Endothelial cell of umbilical vein (primary cell): ENCODE measurements around the gene EFHD2. TPM values are rescaled to one million over a fixed set of nuclear protein-coding genes. Genes with fewer than 3 reads are reported as not detected.

ENCODE experiments used
- BruUV-seq: library from RNA; stranded (reverse); fragments of 400-500 nt; replicated peaks from 2 replicates; lab custom pipeline; 2021; lab: Mats Ljungman, UMichigan
- CTCF ChIA-PET: fragments of 300-600, 350-600 bp; sonication (Branson Sonifier 250); formaldehyde crosslinking; loops from one replicate; lab custom pipeline; 2021; ENCODE audit warnings: antibody characterized with exemption, inconsistent platforms; lab: Charles Lee
- POLR2A ChIA-PET: fragments of 300-600, 350-600 bp; sonication (Branson Sonifier 250); formaldehyde crosslinking; loops from one replicate; lab custom pipeline; 2021; ENCODE audit warnings: antibody characterized with exemption, inconsistent platforms; lab: Charles Lee
- DNase-seq: peaks from one replicate; pipeline ENCODE4 v3.0.0-alpha.2; 2011; ENCODE audit warnings: low read depth, low spot score
- FAIRE-seq: peaks from 2 replicates; lab custom pipeline; 2011; peaks lifted over from hg19 to GRCh38; lab: Jason Lieb, UNC
- H2AFZ ChIP-seq: 2 replicates; pipeline ENCODE4 v1.6.0; 2012; ENCODE audit warnings: low read depth, low read length, control low read depth, inconsistent platforms
- H3K27ac ChIP-seq: 2 replicates; pipeline ENCODE4 v1.5.1; 2011; ENCODE audit warnings: low read depth, mild to moderate bottlenecking, control low read depth, low read length, moderate library complexity; ENCODE audit not compliant: insufficient read depth
- H3K27me3 ChIP-seq, 2 experiments: 2 replicates each; pipeline versions ENCODE4 v1.6.0 to v1.6.1; 2011; ENCODE audit warnings: low read length in 2 of 2, mixed read lengths in 1 of 2; ENCODE audit not compliant: control insufficient read depth in 2 of 2, insufficient read depth in 2 of 2
- H3K36me3 ChIP-seq, 2 experiments: 2 replicates in 1 of 2; 3 replicates in 1 of 2; pipeline ENCODE4 v1.5.1; 2011; ENCODE audit warnings: low read length in 2 of 2, mild to moderate bottlenecking in 1 of 2, moderate library complexity in 1 of 2; ENCODE audit not compliant: control insufficient read depth in 2 of 2, insufficient read depth in 2 of 2; ENCODE audit errors: extremely low read depth in 1 of 2
- H3K4me1 ChIP-seq: 3 replicates; pipeline ENCODE4 v1.5.1; 2011; ENCODE audit warnings: mild to moderate bottlenecking, low read length; ENCODE audit not compliant: control insufficient read depth, insufficient read depth; ENCODE audit errors: extremely low read depth
- H3K4me2 ChIP-seq: 2 replicates; pipeline ENCODE4 v1.6.1; 2011; ENCODE audit warnings: low read length, control low read depth, mixed read lengths; ENCODE audit not compliant: insufficient read depth
- H3K4me3 ChIP-seq, 3 experiments: fragments of 200-600 bp in 1 of 3; sonication (generic), shearing (Covaris generic) in 1 of 3; replicated peaks in 1 of 3; 2 replicates each; pipeline ENCODE4 v1.5.1; 2011 to 2016; ENCODE audit warnings: control low read depth in 3 of 3, low read length in 3 of 3, mild to moderate bottlenecking in 2 of 3, inconsistent platforms in 1 of 3, low read depth in 1 of 3, moderate library complexity in 1 of 3; ENCODE audit not compliant: insufficient read depth in 1 of 3
- H3K79me2 ChIP-seq: 2 replicates; pipeline ENCODE4 v1.6.0; 2012; ENCODE audit warnings: low read length, inconsistent platforms; ENCODE audit not compliant: control insufficient read depth, insufficient read depth
- H3K9ac ChIP-seq: replicated peaks from 2 replicates; pipeline ENCODE3; 2011; ENCODE audit warnings: low read length, control low read depth; ENCODE audit not compliant: insufficient read depth; ENCODE audit errors: extremely low read depth
- H3K9me1 ChIP-seq: replicated peaks from 3 replicates; pipeline ENCODE4 v1.6.0; 2011; ENCODE audit warnings: mild to moderate bottlenecking, low read length; ENCODE audit not compliant: control insufficient read depth, insufficient read depth; ENCODE audit errors: extremely low read depth
- H3K9me3 ChIP-seq: replicated peaks from 2 replicates; pipeline ENCODE4 v1.5.1; 2012; ENCODE audit warnings: low read length, inconsistent platforms; ENCODE audit not compliant: control insufficient read depth, insufficient read depth
- H4K20me1 ChIP-seq: replicated peaks from 2 replicates; pipeline ENCODE3; 2011; ENCODE audit warnings: mild to moderate bottlenecking, low read length; ENCODE audit not compliant: control insufficient read depth, insufficient read depth; ENCODE audit errors: extremely low read depth
- CTCF ChIP-seq, 2 donors: IDR thresholded peaks; 1 replicate in 1 of 2; 2 replicates in 1 of 2; pipeline ENCODE4 v1.5.1; 2011; ENCODE audit warnings: low read length in 2 of 2, mild to moderate bottlenecking in 2 of 2, moderate library complexity in 2 of 2, control low read depth in 1 of 2, inconsistent platforms in 1 of 2, low read depth in 1 of 2; ENCODE audit not compliant: insufficient read depth in 1 of 2; ENCODE audit errors: extremely low read depth in 1 of 2
- FOS ChIP-seq: IDR thresholded peaks from 2 replicates; pipeline ENCODE4 v1.6.1; 2011; ENCODE audit warnings: mild to moderate bottlenecking, low read length, moderate library complexity, borderline replicate concordance; ENCODE audit not compliant: insufficient read depth
- GATA2 ChIP-seq: IDR thresholded peaks from 2 replicates; pipeline ENCODE4 v1.7.0; 2011; ENCODE audit warnings: low read depth, mild to moderate bottlenecking, moderate library complexity, mixed read lengths, low read length; ENCODE audit not compliant: insufficient read length, insufficient read depth
- JUN ChIP-seq: IDR thresholded peaks from 2 replicates; pipeline ENCODE4 v1.6.1; 2011; ENCODE audit warnings: borderline replicate concordance, low read depth; ENCODE audit not compliant: insufficient read length, insufficient read depth
- MAX ChIP-seq: IDR thresholded peaks from 2 replicates; pipeline ENCODE4 v1.6.1; 2011; ENCODE audit not compliant: insufficient read depth, insufficient read length
- MYC ChIP-seq: IDR thresholded peaks from one replicate; pipeline ENCODE4 v1.6.1; 2011; ENCODE audit warnings: mild to moderate bottlenecking, low read depth, low read length
- POLR2A ChIP-seq: IDR thresholded peaks from 2 replicates; pipeline ENCODE4 v1.6.1; 2012; ENCODE audit warnings: low read depth, mild to moderate bottlenecking, control low read depth, low read length
- dilution Hi-C: fragments of 300-500 bp; cut with MboI; formaldehyde crosslinking; loops from one replicate; pipeline ENCODE4 v1.15.0; 2019; ENCODE audit warnings: low sequenced_read_pairs; ENCODE audit not compliant: extremely low pct_ligation_motif_present
- intact Hi-C: fragments of 100-400 bp; cut with micrococcal nuclease; formaldehyde crosslinking; loops from one replicate; pipeline ENCODE4 v1.10.0; 2022
- polyA plus RNA-seq, 4 experiments: library from polyadenylated mRNA; depleted of rRNA in 3 of 4; stranded (reverse) in 3 of 4; unstranded in 1 of 4; fragments of >200 nt; gene quantifications; 2 replicates each; pipeline versions ENCODE4 v1.2.1 to v1.2.3, GENCODE V29; 2011 to 2012; ENCODE audit warnings: missing spikeins in 1 of 4
- total RNA-seq: library from RNA; stranded (reverse); gene quantifications from 2 replicates; pipeline ENCODE4 v1.2.3, GENCODE V29; 2021

EFHD2 gene
- total and polyA plus RNA-seq, 2 donors (not counting 3 experiments of a cell fraction or from before 2014, with no cell fraction given), result 50.2 to 73.5 TPM

GRCh38 chr1:15362096-15362736 lies 47.5 kb upstream of the EFHD2 start:
- no peak for TF ChIP-seq JUN
- TF ChIP-seq MAX, result no peak
- no peak for TF ChIP-seq POLR2A
- no peak for TF ChIP-seq FOS
- no peak for TF ChIP-seq MYC
- TF ChIP-seq GATA2, result no peak
- TF ChIP-seq CTCF (IDR thresholded peaks at IDR 0.05; ENCODE audit: extremely low read depth in 1 of 2, insufficient read depth in 1 of 2, low read depth in 1 of 2, low read length in 2 of 2), result no peak
- Histone ChIP-seq H3K4me2 (no peak overlapping the region), H3K9me3 (no peaks in the 10 kb centered on the region), H3K79me2 (no peaks in the 10 kb centered on the region), H3K36me3 (no peaks in the 10 kb centered on the region), H3K4me3 (no peak overlapping the region), H3K9me1 (no peaks in the 10 kb centered on the region), H4K20me1 (no peaks in the 10 kb centered on the region), H3K27me3 (no peaks in the 10 kb centered on the region), H3K27ac (no peak overlapping the region), H3K4me1 (peaks cover under 1% of the 10 kb centered on the region), H3K9ac (no peak overlapping the region), H2AFZ (no peak overlapping the region)
- no TSS peak for BruUV-seq
- POLR2A ChIA-PET, result no interaction called here
- CTCF ChIA-PET, result interaction anchor here (1.8 kb wide), 1 partner anchor 39 kb away, joined by 5 read pairs; no protein-coding TSS in a partner anchor
- no peak for DNase-seq
- intact Hi-C loops (no loop called here), dilution Hi-C loops (no loop called here)
- no peak for FAIRE-seq
